SK-N-SH treated with all-trans-retinoic acid at 6 μM for 48 hours (cell line): ENCODE data around the gene SENP3.

ENCODE experiments used
- ATAC-seq: fragments of 200-7000 bp; cut with Tn5 transposase; 3 replicates; pipeline ENCODE4 v1.9.1; 2020; ENCODE audit warnings: mild to moderate bottlenecking, moderate library complexity
- ARNTL ChIP-seq: fragments of 450-650 bp; formaldehyde crosslinking; IDR thresholded peaks from 2 replicates; pipeline ENCODE4 v1.5.0; 2020; ENCODE audit warnings: low read depth, mild to moderate bottlenecking, moderate library complexity, borderline replicate concordance
- CSDC2 ChIP-seq: fragments of 250-450 bp; sonication (Bioruptor Pico); IDR thresholded peaks from 2 replicates; pipeline ENCODE4 v1.5.0; 2020; ENCODE audit warnings: mild to moderate bottlenecking, moderate library complexity
- GLIS3 ChIP-seq: fragments of 250-450 bp; sonication (Bioruptor Pico); IDR thresholded peaks from 2 replicates; pipeline ENCODE4 v1.5.0; 2020; ENCODE audit warnings: mild to moderate bottlenecking, moderate library complexity
- ISL1 ChIP-seq: fragments of 250-450 bp; sonication (Bioruptor Pico); IDR thresholded peaks from 2 replicates; pipeline ENCODE4 v2.1.2; 2022; ENCODE audit warnings: mild to moderate bottlenecking, moderate library complexity
- PPARA ChIP-seq: fragments of 250-450 bp; sonication (Bioruptor Pico); IDR thresholded peaks from 2 replicates; pipeline ENCODE4 v1.5.0; 2020; ENCODE audit warnings: mild to moderate bottlenecking, borderline replicate concordance
- RARB ChIP-seq: fragments of 250-450 bp; sonication (Bioruptor Pico); IDR thresholded peaks from 2 replicates; pipeline ENCODE4 v1.8.0; 2021; ENCODE audit warnings: mild to moderate bottlenecking, moderate library complexity
- SNAI2 ChIP-seq: fragments of 250-450 bp; sonication (Bioruptor Pico); IDR thresholded peaks from 2 replicates; pipeline ENCODE4 v1.5.0; 2020; ENCODE audit warnings: mild to moderate bottlenecking, moderate library complexity
- TOX ChIP-seq: fragments of 250-450 bp; sonication (Bioruptor Pico); IDR thresholded peaks from 2 replicates; pipeline ENCODE4 v1.8.0; 2021; ENCODE audit warnings: mild to moderate bottlenecking, moderate library complexity, borderline replicate concordance
- ZC3H10 ChIP-seq: fragments of 250-450 bp; sonication (Bioruptor Pico); IDR thresholded peaks from 2 replicates; pipeline ENCODE4 v1.5.1; 2021; ENCODE audit warnings: mild to moderate bottlenecking, moderate library complexity
- ZFP3 ChIP-seq: fragments of 250-450 bp; sonication (Bioruptor Pico); IDR thresholded peaks from 2 replicates; pipeline ENCODE4 v1.5.0; 2020; ENCODE audit warnings: mild to moderate bottlenecking, moderate library complexity
- ZFP30 ChIP-seq: fragments of 450-650 bp; formaldehyde crosslinking; IDR thresholded peaks from 2 replicates; pipeline ENCODE4 v1.5.0; 2022; ENCODE audit warnings: mild to moderate bottlenecking, moderate library complexity
- ZNF565 ChIP-seq: fragments of 450-650 bp; formaldehyde crosslinking; conservative IDR thresholded peaks from 2 replicates; pipeline ENCODE4 v1.5.0; 2020; ENCODE audit warnings: low read depth, mild to moderate bottlenecking, moderate library complexity
- TF ChIP-seq, protein P1 (sequence below): fragments of 250-450 bp; sonication (Bioruptor Pico); IDR thresholded peaks from 2 replicates; pipeline ENCODE4 v1.8.0; 2021; ENCODE audit warnings: low read depth, mild to moderate bottlenecking, moderate library complexity, borderline replicate concordance
- TF ChIP-seq, protein P2 (sequence below): fragments of 250-450 bp; sonication (Bioruptor Pico); IDR thresholded peaks from 2 replicates; pipeline ENCODE4 v1.8.0; 2020; ENCODE audit warnings: mild to moderate bottlenecking, moderate library complexity, borderline replicate concordance
- TF ChIP-seq, protein P3 (sequence below): fragments of 250-450 bp; sonication (Bioruptor Pico); IDR thresholded peaks from 2 replicates; pipeline ENCODE4 v1.5.1; 2021; ENCODE audit warnings: mild to moderate bottlenecking, moderate library complexity
- TF ChIP-seq, protein P4 (sequence below): fragments of 250-450 bp; sonication (Bioruptor Pico); IDR thresholded peaks from 2 replicates; pipeline ENCODE4 v1.5.0; 2020; ENCODE audit warnings: mild to moderate bottlenecking, moderate library complexity

SENP3 gene

DNA sequence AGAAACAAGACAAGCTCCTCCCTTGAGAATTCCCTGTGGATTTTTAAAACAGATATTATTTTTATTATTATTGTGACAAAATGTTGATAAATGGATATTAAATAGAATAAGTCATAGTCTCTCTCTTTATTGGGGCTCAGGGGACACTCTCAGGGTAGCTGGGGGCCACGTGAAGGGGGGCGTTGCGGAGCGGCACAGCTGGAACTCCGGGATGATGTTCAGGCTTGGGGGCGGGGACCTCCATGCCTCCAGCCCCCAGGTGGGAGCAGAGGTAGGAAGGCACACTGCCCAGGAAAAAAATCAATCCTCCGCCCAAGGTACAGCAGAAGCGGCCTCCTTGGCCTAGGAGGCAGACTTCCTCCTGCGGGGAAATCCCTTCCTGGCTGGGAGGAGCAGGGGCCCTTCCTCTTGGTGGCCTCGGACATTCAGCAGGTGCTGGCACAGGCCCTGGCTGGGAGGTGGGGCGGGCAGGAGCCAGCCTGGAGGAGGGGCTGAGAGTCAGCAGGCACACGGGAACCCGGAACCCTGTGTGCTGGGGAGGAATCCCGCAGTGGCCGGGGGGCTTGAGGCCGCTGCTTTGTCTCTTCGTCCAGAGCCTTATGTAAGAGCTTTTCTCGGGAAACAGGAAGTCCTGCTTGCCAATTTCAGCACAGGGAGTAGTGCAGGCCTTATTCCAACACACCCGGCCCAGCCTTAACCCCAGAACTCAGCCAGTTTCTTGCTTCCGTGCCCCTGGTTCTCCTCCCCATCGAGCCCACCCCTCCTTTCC, 3.8 kb upstream of the SENP3 start:
- TF ChIP-seq, protein P1, sequence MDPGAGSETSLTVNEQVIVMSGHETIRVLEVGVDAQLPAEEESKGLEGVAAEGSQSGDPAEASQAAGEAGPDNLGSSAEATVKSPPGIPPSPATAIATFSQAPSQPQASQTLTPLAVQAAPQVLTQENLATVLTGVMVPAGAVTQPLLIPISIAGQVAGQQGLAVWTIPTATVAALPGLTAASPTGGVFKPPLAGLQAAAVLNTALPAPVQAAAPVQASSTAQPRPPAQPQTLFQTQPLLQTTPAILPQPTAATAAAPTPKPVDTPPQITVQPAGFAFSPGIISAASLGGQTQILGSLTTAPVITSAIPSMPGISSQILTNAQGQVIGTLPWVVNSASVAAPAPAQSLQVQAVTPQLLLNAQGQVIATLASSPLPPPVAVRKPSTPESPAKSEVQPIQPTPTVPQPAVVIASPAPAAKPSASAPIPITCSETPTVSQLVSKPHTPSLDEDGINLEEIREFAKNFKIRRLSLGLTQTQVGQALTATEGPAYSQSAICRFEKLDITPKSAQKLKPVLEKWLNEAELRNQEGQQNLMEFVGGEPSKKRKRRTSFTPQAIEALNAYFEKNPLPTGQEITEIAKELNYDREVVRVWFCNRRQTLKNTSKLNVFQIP (CRISPR knock-in tag) = no peak
- TF ChIP-seq ARNTL (CRISPR knock-in tag) (no peak), GLIS3 (CRISPR knock-in tag) (no peak), CSDC2 (no peak), TOX (CRISPR knock-in tag) (no peak), ZC3H10 (no peak), RARB (CRISPR knock-in tag) (no peak), SNAI2 (no peak), ZFP30 (CRISPR knock-in tag) (no peak), ISL1 (CRISPR knock-in tag) (no peak), ZFP3 (no peak)
- TF ChIP-seq, protein P2, sequence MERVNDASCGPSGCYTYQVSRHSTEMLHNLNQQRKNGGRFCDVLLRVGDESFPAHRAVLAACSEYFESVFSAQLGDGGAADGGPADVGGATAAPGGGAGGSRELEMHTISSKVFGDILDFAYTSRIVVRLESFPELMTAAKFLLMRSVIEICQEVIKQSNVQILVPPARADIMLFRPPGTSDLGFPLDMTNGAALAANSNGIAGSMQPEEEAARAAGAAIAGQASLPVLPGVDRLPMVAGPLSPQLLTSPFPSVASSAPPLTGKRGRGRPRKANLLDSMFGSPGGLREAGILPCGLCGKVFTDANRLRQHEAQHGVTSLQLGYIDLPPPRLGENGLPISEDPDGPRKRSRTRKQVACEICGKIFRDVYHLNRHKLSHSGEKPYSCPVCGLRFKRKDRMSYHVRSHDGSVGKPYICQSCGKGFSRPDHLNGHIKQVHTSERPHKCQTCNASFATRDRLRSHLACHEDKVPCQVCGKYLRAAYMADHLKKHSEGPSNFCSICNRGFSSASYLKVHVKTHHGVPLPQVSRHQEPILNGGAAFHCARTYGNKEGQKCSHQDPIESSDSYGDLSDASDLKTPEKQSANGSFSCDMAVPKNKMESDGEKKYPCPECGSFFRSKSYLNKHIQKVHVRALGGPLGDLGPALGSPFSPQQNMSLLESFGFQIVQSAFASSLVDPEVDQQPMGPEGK (CRISPR knock-in tag) = no peak
- TF ChIP-seq, protein P3, sequence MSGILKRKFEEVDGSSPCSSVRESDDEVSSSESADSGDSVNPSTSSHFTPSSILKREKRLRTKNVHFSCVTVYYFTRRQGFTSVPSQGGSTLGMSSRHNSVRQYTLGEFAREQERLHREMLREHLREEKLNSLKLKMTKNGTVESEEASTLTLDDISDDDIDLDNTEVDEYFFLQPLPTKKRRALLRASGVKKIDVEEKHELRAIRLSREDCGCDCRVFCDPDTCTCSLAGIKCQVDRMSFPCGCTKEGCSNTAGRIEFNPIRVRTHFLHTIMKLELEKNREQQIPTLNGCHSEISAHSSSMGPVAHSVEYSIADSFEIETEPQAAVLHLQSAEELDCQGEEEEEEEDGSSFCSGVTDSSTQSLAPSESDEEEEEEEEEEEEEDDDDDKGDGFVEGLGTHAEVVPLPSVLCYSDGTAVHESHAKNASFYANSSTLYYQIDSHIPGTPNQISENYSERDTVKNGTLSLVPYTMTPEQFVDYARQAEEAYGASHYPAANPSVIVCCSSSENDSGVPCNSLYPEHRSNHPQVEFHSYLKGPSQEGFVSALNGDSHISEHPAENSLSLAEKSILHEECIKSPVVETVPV (CRISPR knock-in tag) = no peak
- ATAC-seq = no peak; the same call in 2 of the 3 replicates

DNA sequence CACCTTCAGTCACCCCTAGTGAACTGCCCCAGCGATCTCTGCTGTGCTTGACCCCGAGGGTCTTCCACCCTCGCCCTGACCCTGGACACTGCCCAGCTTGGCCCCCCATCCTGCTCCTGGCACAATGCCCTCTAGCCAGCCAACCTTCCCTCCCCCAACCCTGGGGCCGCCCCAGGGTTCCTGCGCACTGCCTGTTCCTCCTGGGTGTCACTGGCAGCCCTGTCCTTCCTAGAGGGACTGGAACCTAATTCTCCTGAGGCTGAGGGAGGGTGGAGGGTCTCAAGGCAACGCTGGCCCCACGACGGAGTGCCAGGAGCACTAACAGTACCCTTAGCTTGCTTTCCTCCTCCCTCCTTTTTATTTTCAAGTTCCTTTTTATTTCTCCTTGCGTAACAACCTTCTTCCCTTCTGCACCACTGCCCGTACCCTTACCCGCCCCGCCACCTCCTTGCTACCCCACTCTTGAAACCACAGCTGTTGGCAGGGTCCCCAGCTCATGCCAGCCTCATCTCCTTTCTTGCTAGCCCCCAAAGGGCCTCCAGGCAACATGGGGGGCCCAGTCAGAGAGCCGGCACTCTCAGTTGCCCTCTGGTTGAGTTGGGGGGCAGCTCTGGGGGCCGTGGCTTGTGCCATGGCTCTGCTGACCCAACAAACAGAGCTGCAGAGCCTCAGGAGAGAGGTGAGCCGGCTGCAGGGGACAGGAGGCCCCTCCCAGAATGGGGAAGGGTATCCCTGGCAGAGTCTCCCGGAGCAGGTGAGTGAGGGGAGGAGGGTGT, 3.0 kb upstream of the SENP3 start, which contains the start of gene TNFSF13:
Gene TNFSF13, plus strand, starts transcription at position 207 of the 776 bp plus-strand sequence. Its CDS starts 290 bp downstream, at position 497.
- no peak for ATAC-seq
- no peak for TF ChIP-seq ZNF565 (CRISPR knock-in tag)
- TF ChIP-seq, protein P2 (CRISPR knock-in tag) = no peak
- TF ChIP-seq ISL1 (CRISPR knock-in tag) = no peak
- TF ChIP-seq RARB (CRISPR knock-in tag) = no peak
- no peak for TF ChIP-seq TOX (CRISPR knock-in tag)
- TF ChIP-seq ZFP30 (CRISPR knock-in tag) = no peak
- no peak for TF ChIP-seq PPARA (CRISPR knock-in tag)
- TF ChIP-seq ZFP3 = no peak

DNA sequence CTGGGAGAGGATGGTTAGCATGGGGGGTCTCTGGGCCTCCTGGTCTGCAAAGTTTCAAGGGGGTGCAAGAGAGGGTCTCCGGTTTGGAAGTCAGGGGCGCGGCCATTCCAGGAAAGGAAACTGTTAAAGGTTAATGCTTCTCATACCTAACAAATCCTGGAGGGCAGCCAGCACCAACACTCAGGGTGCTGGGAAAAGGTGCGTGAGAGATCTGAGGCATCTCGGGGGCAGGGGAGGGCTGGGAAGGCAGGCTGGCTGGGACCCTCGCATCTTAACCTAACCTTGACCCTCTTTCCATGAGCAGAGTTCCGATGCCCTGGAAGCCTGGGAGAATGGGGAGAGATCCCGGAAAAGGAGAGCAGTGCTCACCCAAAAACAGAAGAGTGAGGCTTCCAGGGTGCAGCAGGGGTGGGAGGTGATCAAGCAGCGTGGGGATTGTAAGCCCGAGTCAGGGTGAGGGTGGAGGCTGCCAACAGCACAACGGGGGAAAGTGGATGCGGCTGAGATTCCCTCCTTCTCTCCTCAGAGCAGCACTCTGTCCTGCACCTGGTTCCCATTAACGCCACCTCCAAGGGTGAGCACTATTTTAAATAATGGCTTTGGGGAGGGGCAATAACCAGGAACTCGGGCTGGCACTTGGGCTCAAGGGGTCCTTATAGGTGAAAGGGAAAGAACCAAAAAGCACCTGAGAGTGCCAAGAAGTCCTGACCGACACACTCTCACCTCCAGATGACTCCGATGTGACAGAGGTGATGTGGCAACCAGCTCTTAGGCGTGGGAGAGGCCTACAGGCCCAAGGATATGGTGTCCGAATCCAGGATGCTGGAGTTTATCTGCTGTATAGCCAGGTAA, 2.2 kb upstream of the SENP3 start:
- no peak for ATAC-seq
- TF ChIP-seq PPARA (CRISPR knock-in tag) = no peak
- TF ChIP-seq RARB (CRISPR knock-in tag) = no peak
- TF ChIP-seq, protein P4, sequence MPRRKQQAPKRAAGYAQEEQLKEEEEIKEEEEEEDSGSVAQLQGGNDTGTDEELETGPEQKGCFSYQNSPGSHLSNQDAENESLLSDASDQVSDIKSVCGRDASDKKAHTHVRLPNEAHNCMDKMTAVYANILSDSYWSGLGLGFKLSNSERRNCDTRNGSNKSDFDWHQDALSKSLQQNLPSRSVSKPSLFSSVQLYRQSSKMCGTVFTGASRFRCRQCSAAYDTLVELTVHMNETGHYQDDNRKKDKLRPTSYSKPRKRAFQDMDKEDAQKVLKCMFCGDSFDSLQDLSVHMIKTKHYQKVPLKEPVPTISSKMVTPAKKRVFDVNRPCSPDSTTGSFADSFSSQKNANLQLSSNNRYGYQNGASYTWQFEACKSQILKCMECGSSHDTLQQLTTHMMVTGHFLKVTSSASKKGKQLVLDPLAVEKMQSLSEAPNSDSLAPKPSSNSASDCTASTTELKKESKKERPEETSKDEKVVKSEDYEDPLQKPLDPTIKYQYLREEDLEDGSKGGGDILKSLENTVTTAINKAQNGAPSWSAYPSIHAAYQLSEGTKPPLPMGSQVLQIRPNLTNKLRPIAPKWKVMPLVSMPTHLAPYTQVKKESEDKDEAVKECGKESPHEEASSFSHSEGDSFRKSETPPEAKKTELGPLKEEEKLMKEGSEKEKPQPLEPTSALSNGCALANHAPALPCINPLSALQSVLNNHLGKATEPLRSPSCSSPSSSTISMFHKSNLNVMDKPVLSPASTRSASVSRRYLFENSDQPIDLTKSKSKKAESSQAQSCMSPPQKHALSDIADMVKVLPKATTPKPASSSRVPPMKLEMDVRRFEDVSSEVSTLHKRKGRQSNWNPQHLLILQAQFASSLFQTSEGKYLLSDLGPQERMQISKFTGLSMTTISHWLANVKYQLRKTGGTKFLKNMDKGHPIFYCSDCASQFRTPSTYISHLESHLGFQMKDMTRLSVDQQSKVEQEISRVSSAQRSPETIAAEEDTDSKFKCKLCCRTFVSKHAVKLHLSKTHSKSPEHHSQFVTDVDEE = no peak
